Measurements from ENCODE around the gene MGAT5B. TPM values are rescaled to one million over a fixed set of nuclear protein-coding genes. Genes with fewer than 3 reads are reported as not detected.

MGAT5B gene
- total RNA-seq, 1 donor from 2014 or later, result 0.20 TPM

- Mint-ChIP-seq H3K36me3 (ENCODE audit: low read depth) (peaks cover 2% of the 10 kb centered on the region), H3K4me1 (ENCODE audit: low read depth) (no peaks in the 10 kb centered on the region), H3K4me3 (ENCODE audit: unreplicated experiment) (no peak overlapping the region), H3K27me3 (ENCODE audit: low read depth) (peaks cover 29% of the 10 kb centered on the region), H3K27ac (ENCODE audit: unreplicated experiment) (no peak overlapping the region), H3K9me3 (ENCODE audit: low read depth) (no peaks in the 10 kb centered on the region)
- no peak for DNase-seq (ENCODE audit: low spot score)
- no peak for TF ChIP-seq CTCF (IDR thresholded peaks at IDR 0.05)
These were observed 41.7 kb upstream of the MGAT5B start for GRCh38 chr17:76826330-76827068.

GRCh38 chr17:76827736-76828135 is 40.5 kb upstream of the MGAT5B start:
- TF ChIP-seq CTCF (IDR thresholded peaks at IDR 0.05), result no peak
- H3K36me3 Mint-ChIP-seq (ENCODE audit: low read depth), result peaks cover 2% of the 10 kb centered on the region
- no peak overlapping the region for H3K4me3 Mint-ChIP-seq (ENCODE audit: unreplicated experiment)
- no peaks in the 10 kb centered on the region for H3K9me3 Mint-ChIP-seq (ENCODE audit: low read depth)
- no peaks in the 10 kb centered on the region for H3K4me1 Mint-ChIP-seq (ENCODE audit: low read depth)
- DNase-seq (ENCODE audit: low spot score), result no peak
- H3K27me3 Mint-ChIP-seq (ENCODE audit: low read depth), result peaks cover 33% of the 10 kb centered on the region
- H3K27ac Mint-ChIP-seq (ENCODE audit: unreplicated experiment), result no peak overlapping the region

GRCh38 chr17:76830987-76831715 is 37.1 kb upstream of the MGAT5B start:
- H3K27ac Mint-ChIP-seq (ENCODE audit: unreplicated experiment), result no peak overlapping the region

GRCh38 chr17:76833034-76833644 is 35.1 kb upstream of the MGAT5B start:
- no peaks in the 10 kb centered on the region for H3K9me3 Mint-ChIP-seq (ENCODE audit: low read depth)
- H3K4me1 Mint-ChIP-seq (ENCODE audit: low read depth), result no peaks in the 10 kb centered on the region
- peaks cover 2% of the 10 kb centered on the region for H3K36me3 Mint-ChIP-seq (ENCODE audit: low read depth)
- TF ChIP-seq CTCF (IDR thresholded peaks at IDR 0.05), result no peak
- H3K4me3 Mint-ChIP-seq (ENCODE audit: unreplicated experiment), result no peak overlapping the region
- H3K27me3 Mint-ChIP-seq (ENCODE audit: low read depth), result peaks cover 40% of the 10 kb centered on the region
- no peak overlapping the region for H3K27ac Mint-ChIP-seq (ENCODE audit: unreplicated experiment)
- DNase-seq (ENCODE audit: low spot score), result no peak

More at GRCh38 chr17:76830987-76831715, 37.1 kb upstream of the MGAT5B start:
- Mint-ChIP-seq H3K4me1 (ENCODE audit: low read depth) (no peaks in the 10 kb centered on the region), H3K4me3 (ENCODE audit: unreplicated experiment) (no peak overlapping the region), H3K9me3 (ENCODE audit: low read depth) (no peaks in the 10 kb centered on the region), H3K27me3 (ENCODE audit: low read depth) (peaks cover 41% of the 10 kb centered on the region), H3K36me3 (ENCODE audit: low read depth) (peaks cover 2% of the 10 kb centered on the region)
- no peak for DNase-seq (ENCODE audit: low spot score)
- no peak for TF ChIP-seq CTCF (IDR thresholded peaks at IDR 0.05)

GRCh38 chr17:76833747-76834146 is 34.5 kb upstream of the MGAT5B start:
- Mint-ChIP-seq H3K4me3 (ENCODE audit: unreplicated experiment) (no peak overlapping the region), H3K4me1 (ENCODE audit: low read depth) (no peaks in the 10 kb centered on the region), H3K27ac (ENCODE audit: unreplicated experiment) (no peak overlapping the region), H3K27me3 (ENCODE audit: low read depth) (peaks cover 37% of the 10 kb centered on the region), H3K36me3 (ENCODE audit: low read depth) (peaks cover 2% of the 10 kb centered on the region), H3K9me3 (ENCODE audit: low read depth) (no peaks in the 10 kb centered on the region)
- no peak for DNase-seq (ENCODE audit: low spot score)
- no peak for TF ChIP-seq CTCF (IDR thresholded peaks at IDR 0.05)

Data from chondrocyte (in vitro differentiated cells).